WERI-Rb-1 (cell line): ENCODE results near the gene TSKS.
A peak's percentile ranks its signal among the peaks of the same experiment; 100 is the strongest.

Experiments
- DNase-seq: peaks from one replicate; pipeline ENCODE4 v3.0.0-alpha.2; 2020
- H3K27ac ChIP-seq: fragments of 250-450 bp; sonication (Bioruptor Pico); 2 replicates; pipeline ENCODE4 v1.5.1; 2020; ENCODE audit warnings: mild to moderate bottlenecking, moderate library complexity
- H3K27me3 ChIP-seq: fragments of 250-450 bp; sonication (Bioruptor Pico); 2 replicates; pipeline ENCODE4 v1.5.1; 2021; ENCODE audit warnings: mild to moderate bottlenecking, low read depth, moderate library complexity; ENCODE audit not compliant: insufficient read depth, severe bottlenecking
- H3K36me3 ChIP-seq: fragments of 250-450 bp; sonication (Bioruptor Pico); 2 replicates; pipeline ENCODE4 v1.5.1; 2020; ENCODE audit warnings: mild to moderate bottlenecking, moderate library complexity
- H3K4me3 ChIP-seq: 2 replicates; pipeline ENCODE4 v1.5.1; 2011; ENCODE audit warnings: low read depth, mild to moderate bottlenecking, control low read depth, low read length
- H3K9me3 ChIP-seq: fragments of 250-450 bp; sonication (Bioruptor Pico); 2 replicates; pipeline ENCODE4 v1.5.1; 2021; ENCODE audit warnings: mild to moderate bottlenecking, moderate library complexity; ENCODE audit not compliant: severe bottlenecking
- TF ChIP-seq, protein P1 (sequence below): IDR thresholded peaks from 2 replicates; pipeline ENCODE4 v1.5.1; 2011; ENCODE audit warnings: low read depth, mild to moderate bottlenecking, control low read depth, inconsistent platforms, low read length

Gene TSKS

DNA sequence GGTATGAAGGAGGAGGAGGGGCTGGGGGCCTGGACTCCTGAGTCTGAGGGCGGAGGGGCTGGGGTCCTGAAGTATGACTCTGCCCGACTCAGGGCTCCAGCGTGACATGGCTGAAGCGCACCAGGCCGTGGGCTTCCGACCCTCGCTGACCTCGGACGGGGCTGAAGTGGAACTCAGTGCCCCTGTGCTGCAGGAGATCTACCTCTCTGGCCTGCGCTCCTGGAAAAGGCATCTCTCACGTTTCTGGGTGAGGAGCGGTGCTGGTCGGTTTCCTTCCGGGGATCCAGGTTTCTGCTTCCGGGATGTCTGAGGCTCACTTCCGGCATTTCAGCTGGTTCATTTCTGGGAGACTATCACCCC is 71.0 kb downstream of the TSKS start:
- H3K36me3 ChIP-seq = peaks cover 23% of the 10 kb centered on the region
- peak overlapping the region; percentile 55 for H3K4me3 ChIP-seq
- TF ChIP-seq, protein P1, sequence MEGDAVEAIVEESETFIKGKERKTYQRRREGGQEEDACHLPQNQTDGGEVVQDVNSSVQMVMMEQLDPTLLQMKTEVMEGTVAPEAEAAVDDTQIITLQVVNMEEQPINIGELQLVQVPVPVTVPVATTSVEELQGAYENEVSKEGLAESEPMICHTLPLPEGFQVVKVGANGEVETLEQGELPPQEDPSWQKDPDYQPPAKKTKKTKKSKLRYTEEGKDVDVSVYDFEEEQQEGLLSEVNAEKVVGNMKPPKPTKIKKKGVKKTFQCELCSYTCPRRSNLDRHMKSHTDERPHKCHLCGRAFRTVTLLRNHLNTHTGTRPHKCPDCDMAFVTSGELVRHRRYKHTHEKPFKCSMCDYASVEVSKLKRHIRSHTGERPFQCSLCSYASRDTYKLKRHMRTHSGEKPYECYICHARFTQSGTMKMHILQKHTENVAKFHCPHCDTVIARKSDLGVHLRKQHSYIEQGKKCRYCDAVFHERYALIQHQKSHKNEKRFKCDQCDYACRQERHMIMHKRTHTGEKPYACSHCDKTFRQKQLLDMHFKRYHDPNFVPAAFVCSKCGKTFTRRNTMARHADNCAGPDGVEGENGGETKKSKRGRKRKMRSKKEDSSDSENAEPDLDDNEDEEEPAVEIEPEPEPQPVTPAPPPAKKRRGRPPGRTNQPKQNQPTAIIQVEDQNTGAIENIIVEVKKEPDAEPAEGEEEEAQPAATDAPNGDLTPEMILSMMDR = no peak
- no peaks in the 10 kb centered on the region for H3K9me3 ChIP-seq
- H3K27me3 ChIP-seq = no peaks in the 10 kb centered on the region
- H3K27ac ChIP-seq = no peak overlapping the region
- DNase-seq = no peak

DNA sequence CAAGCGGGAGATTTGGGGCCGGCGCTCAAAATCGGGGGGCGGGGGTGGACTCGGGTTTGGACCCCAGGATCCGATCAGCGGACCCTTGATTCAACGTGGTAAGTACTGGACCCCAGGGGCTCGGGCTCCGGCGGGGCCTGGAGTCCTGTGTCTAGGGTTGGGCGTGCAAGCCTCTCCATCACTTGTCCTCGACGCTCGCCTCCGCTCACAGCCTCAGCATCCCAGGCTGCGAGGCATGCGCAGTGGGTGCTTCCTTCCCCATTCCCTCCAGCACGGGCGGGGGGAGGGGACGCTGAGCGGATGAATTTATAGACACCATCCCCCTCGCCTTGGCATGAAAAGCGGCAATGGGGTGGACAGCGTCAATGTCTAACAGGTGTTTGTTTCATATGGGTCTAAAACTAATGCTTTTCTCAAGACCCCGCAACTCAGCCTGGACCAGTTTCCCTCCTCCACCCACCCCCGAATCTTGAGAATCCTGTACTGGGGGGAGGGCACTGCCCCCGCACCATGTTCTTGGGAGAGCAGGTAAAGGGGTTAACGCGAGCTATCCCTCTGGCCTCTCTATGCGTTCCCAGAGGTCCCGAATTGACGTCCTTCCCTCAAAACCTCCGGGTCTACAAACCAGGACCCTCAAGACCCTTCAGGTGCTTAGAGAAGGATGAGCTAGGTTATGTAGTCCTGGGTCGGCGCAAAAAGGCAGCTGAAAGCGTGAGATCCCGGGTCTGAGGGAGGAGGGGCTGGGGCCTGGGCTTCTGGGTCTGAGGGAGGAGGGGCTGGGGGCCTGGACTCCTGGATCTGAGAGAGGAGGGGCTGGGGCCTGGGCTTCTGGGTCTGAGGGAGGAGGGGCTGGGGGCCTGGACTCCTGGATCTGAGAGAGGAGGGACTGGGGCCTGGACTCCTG is 71.6 kb downstream of the TSKS start:
- peak overlapping the region; percentile 55 for H3K4me3 ChIP-seq
- peak; percentile 90 for DNase-seq

DNA sequence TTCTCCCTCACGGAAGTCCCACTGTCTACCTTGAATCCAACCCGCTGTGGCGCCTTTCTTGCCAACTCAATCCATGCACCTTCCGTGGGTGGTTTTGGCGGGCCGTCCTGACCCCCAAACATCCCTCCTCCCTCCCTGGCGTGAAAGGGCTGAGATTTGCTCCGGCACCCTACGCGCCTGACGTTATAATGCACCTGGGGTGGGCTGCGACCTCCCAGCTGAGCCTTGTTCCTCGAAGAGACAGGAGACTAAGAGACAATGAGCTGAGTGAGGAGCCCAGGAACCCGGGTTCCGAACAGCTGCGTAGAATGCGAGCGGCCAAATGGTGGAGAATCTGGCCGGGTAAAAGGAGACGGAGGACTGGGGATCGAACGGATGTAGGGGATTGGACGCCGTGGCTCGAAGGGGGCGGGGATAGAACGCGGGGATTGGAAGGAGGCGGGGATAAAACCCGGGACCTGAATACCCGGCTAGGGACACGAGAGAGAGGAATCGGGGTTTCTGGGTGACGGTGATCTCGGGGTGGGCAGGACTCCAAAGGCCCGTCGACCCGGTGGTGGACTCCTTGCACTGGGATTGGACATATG is 72.4 kb downstream of the TSKS start, which contains the start of gene CPT1C:
TSS of gene CPT1C (plus strand) at position 461 of the 587 bp plus-strand sequence. CDS start 1,137 bp downstream, outside the sequence.
- Histone ChIP-seq H3K4me3 (peak within 1 kb of the TSS; percentile 55), H3K27me3 (no peaks in the 10 kb centered on the region), H3K36me3 (peaks cover 27% of the 10 kb centered on the region), H3K27ac (peak within 1 kb of the TSS; percentile 91), H3K9me3 (no peaks in the 10 kb centered on the region)
- TF ChIP-seq, protein P1 = no peak
- DNase-seq = peak; percentile 95

More for the DNA sequence above, 71.6 kb downstream of the TSKS start:
- TF ChIP-seq, protein P1 = no peak
- Histone ChIP-seq H3K27me3 (no peaks in the 10 kb centered on the region), H3K9me3 (no peaks in the 10 kb centered on the region), H3K36me3 (peaks cover 21% of the 10 kb centered on the region; the same call in 1 of the 2 replicates), H3K27ac (peak overlapping the region; percentile 91)

DNA sequence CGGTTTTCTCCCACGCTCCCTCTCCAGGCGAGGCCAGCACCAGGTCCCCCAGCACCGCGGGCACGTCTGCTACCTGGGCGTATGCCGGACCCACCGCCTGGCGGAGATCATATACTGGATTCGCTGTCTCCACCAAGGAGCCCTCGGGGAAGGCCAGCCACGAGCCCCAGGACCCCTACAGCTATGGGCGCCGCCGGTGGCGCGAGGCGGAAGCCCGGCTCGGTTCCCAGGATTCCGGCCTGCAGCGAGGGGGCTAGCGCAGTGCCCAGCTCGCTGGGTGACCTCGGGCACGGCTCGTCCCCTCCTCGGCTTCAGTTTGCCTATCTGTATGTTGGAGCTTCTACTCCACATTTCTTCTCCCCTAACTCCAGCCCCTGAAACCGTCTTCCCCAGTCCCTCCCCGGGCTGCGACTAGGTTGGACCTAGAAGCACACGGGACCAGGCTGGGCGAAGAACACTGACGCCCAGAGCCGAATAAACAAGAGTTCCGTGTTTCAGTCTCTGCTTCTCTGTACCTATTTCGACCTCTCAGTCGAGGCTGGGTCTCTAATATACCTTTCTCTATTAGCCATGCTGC is 72.9 kb downstream of the TSKS start:
- H3K9me3 ChIP-seq = no peaks in the 10 kb centered on the region
- peaks cover 32% of the 10 kb centered on the region for H3K36me3 ChIP-seq
- TF ChIP-seq, protein P1 = no peak
- peak overlapping the region; percentile 91 for H3K27ac ChIP-seq
- no peak for DNase-seq
- no peaks in the 10 kb centered on the region for H3K27me3 ChIP-seq
- H3K4me3 ChIP-seq = peak overlapping the region; percentile 55
